GM12878 (cell line): ENCODE measurements around the gene TM9SF2. TPM values are rescaled to one million over a fixed set of nuclear protein-coding genes. Genes with fewer than 3 reads are reported as not detected.
"Not testable (repeated sequence)": the region's sequence is repeated elsewhere in the genome, so short reads cannot be mapped to it uniquely, and the experiment has no call there.

Experiments used
- ATAC-seq: fragments of 200-7000 bp; cut with Tn5 transposase; 3 replicates; pipeline ENCODE4 v1.9.1; 2020; ENCODE audit warnings: mild to moderate bottlenecking, moderate library complexity
- BruUV-seq: library from RNA; stranded (reverse); fragments of 400-500 nt; replicated peaks from 2 replicates; lab custom pipeline; 2021; lab: Mats Ljungman, UMichigan
- CTCF ChIA-PET: fragments of 300-600 bp; sonication (Branson Sonifier 250); formaldehyde crosslinking; extraction: SDS; loops from one replicate; lab custom pipeline; 2021; ENCODE audit warnings: inconsistent platforms; lab: Yijun Ruan, JAX
- POLR2A ChIA-PET: fragments of 350-600 bp; formaldehyde crosslinking; extraction: SDS; loops from one replicate; lab custom pipeline; 2021; ENCODE audit warnings: inconsistent platforms; lab: Charles Lee
- RAD21 ChIA-PET: fragments of 300-600 bp; sonication (Branson Sonifier 250); formaldehyde crosslinking; loops from one replicate; lab custom pipeline; 2023; ENCODE audit warnings: antibody characterized with exemption; ENCODE audit not compliant: unreplicated experiment; lab: Charles Lee
- SMC1A ChIA-PET: fragments of 300-600 bp; sonication (Branson Sonifier 250); formaldehyde crosslinking; loops from one replicate; lab custom pipeline; 2023; ENCODE audit not compliant: unreplicated experiment, uncharacterized antibody; lab: Charles Lee
- DNase-seq: peaks from one replicate; pipeline ENCODE4 v3.0.0-alpha.2; 2011; ENCODE audit warnings: low read depth, low spot score
- FAIRE-seq: peaks from 3 replicates; lab custom pipeline; 2011; peaks lifted over from hg19 to GRCh38; lab: Jason Lieb, UNC
- H2AFZ ChIP-seq: 2 replicates; pipeline ENCODE4 v1.6.0; 2011; ENCODE audit warnings: low read depth, low read length, control low read depth; ENCODE audit not compliant: control insufficient read depth
- H3K27ac ChIP-seq: 2 replicates; pipeline ENCODE4 v1.5.1; 2011; ENCODE audit warnings: control low read depth; ENCODE audit not compliant: control insufficient read depth, insufficient read depth
- H3K27me3 ChIP-seq, 2 experiments: replicated peaks in 1 of 2; 2 replicates each; pipeline versions ENCODE4 v1.6.0 to v1.6.1; 2011; ENCODE audit warnings: low read length in 1 of 2; ENCODE audit not compliant: control insufficient read depth in 2 of 2, insufficient read depth in 2 of 2
- H3K36me3 ChIP-seq, 2 experiments: 2 replicates each; pipeline ENCODE4 v1.5.1; 2011; ENCODE audit warnings: low read length in 1 of 2; ENCODE audit not compliant: control insufficient read depth in 2 of 2, insufficient read depth in 2 of 2
- H3K4me1 ChIP-seq: 2 replicates; pipeline ENCODE4 v1.6.1; 2011; ENCODE audit warnings: mild to moderate bottlenecking, low read length, moderate library complexity, mixed read lengths; ENCODE audit not compliant: control insufficient read depth, insufficient read depth
- H3K4me2 ChIP-seq: 2 replicates; pipeline ENCODE4 v1.6.0; 2011; ENCODE audit warnings: control low read depth; ENCODE audit not compliant: control insufficient read depth, insufficient read depth
- H3K4me3 ChIP-seq: fragments of 200-600 bp; sonication (generic); 2 replicates; pipeline ENCODE4 v1.5.1; 2016
- H3K79me2 ChIP-seq: 2 replicates; pipeline ENCODE4 v1.6.0; 2011; ENCODE audit warnings: low read length; ENCODE audit not compliant: control insufficient read depth, insufficient read depth
- H3K9ac ChIP-seq: 2 replicates; pipeline ENCODE4 v1.8.0; 2011; ENCODE audit warnings: low read length, control low read depth, mixed read lengths; ENCODE audit not compliant: control insufficient read depth, insufficient read depth
- H3K9me3 ChIP-seq: replicated peaks from 3 replicates; pipeline ENCODE4 v1.5.1; 2011; ENCODE audit warnings: mild to moderate bottlenecking, low read length; ENCODE audit not compliant: control insufficient read depth, insufficient read depth
- H4K20me1 ChIP-seq: 2 replicates; pipeline ENCODE4 v1.6.0; 2011; ENCODE audit not compliant: control insufficient read depth, insufficient read depth
- ATF7 ChIP-seq: fragments of 450-650 bp; IDR thresholded peaks from 2 replicates; pipeline ENCODE4 v1.6.1; 2016; ENCODE audit warnings: low read depth, mild to moderate bottlenecking
- CBFB ChIP-seq: IDR thresholded peaks from 2 replicates; pipeline ENCODE4 v1.6.1; 2016; ENCODE audit warnings: antibody characterized with exemption, low read depth
- CBX3 ChIP-seq: fragments of 200-600 bp; sonication (generic); IDR thresholded peaks from 2 replicates; pipeline ENCODE4 v1.6.1; 2016; ENCODE audit warnings: low read depth, borderline replicate concordance
- EED ChIP-seq: sonication (generic); IDR thresholded peaks from 2 replicates; pipeline ENCODE4 v1.6.1; 2016; ENCODE audit warnings: antibody characterized with exemption, low read depth
- JUNB ChIP-seq: IDR thresholded peaks from 2 replicates; pipeline ENCODE4 v1.6.1; 2016; ENCODE audit warnings: antibody characterized with exemption, mild to moderate bottlenecking
- RBBP5 ChIP-seq: fragments of 200-600 bp; sonication (generic); conservative IDR thresholded peaks from 2 replicates; pipeline ENCODE4 v1.6.1; 2016
- SMC3 ChIP-seq: IDR thresholded peaks from 2 replicates; pipeline ENCODE4 v1.6.1; 2011; ENCODE audit warnings: low read length, improper control_type of control experiment, borderline replicate concordance
- SRF ChIP-seq, 2 experiments: IDR thresholded peaks; 2 replicates each; pipeline ENCODE4 v1.6.1; 2011; ENCODE audit warnings: low read depth in 2 of 2, low read length in 2 of 2, mild to moderate bottlenecking in 1 of 2, moderate library complexity in 1 of 2
- TCF7 ChIP-seq: IDR thresholded peaks from 2 replicates; pipeline ENCODE4 v1.6.1; 2014; ENCODE audit warnings: antibody characterized with exemption, borderline replicate concordance
- ZNF207 ChIP-seq: fragments of 450-650 bp; IDR thresholded peaks from 2 replicates; pipeline ENCODE4 v1.6.1; 2014; ENCODE audit warnings: antibody characterized with exemption, mild to moderate bottlenecking, borderline replicate concordance
- ZNF217 ChIP-seq: fragments of 450-650 bp; IDR thresholded peaks from 2 replicates; pipeline ENCODE4 v1.6.1; 2017; ENCODE audit warnings: antibody characterized with exemption, mild to moderate bottlenecking
- ZNF24 ChIP-seq: fragments of 450-650 bp; IDR thresholded peaks from 2 replicates; pipeline ENCODE4 v1.6.1; 2017; ENCODE audit warnings: antibody characterized with exemption, mild to moderate bottlenecking
- ZZZ3 ChIP-seq: IDR thresholded peaks from 2 replicates; pipeline ENCODE4 v1.6.1; 2011; ENCODE audit warnings: low read depth; ENCODE audit not compliant: control insufficient read depth, insufficient read length
- WGBS: methylation state at CpG from one replicate; pipeline ENCODE4 v1.1.6; 2016; ENCODE audit warnings: low lambda C conversion rate; ENCODE audit not compliant: insufficient replicate concordance, insufficient coverage; ENCODE audit errors: missing lambda C conversion rate; 5-methylcytosine and 5-hydroxymethylcytosine counted together
- in situ Hi-C: fragments of 300-500 bp; cut with MboI; formaldehyde crosslinking; loops from 9 replicates; pipeline ENCODE4 v1.14.3; 2018; ENCODE audit warnings: mixed read lengths
- intact Hi-C: fragments of 100-400 bp; cut with micrococcal nuclease; formaldehyde crosslinking; loops from one replicate; pipeline ENCODE4 v1.14.2; 2022; ENCODE audit not compliant: unreplicated experiment
- polyA plus RNA-seq, 11 experiments: library from polyadenylated mRNA; depleted of rRNA in 4 of 11; unstranded in 6 of 11; stranded (reverse) in 5 of 11; fragments of >200 nt; fragmentation: Nextera tagmentation in 4 of 11; fragmentation: Illumina TruSeq in 1 of 11; extraction: Ambion mirVana in 4 of 11; extraction: Trizol in 1 of 11; gene quantifications; 1 replicate in 1 of 11; 2 replicates in 10 of 11; pipeline versions ENCODE4 v1.2.1 to v1.2.3, GENCODE V29; 2011 to 2016; ENCODE audit warnings: inconsistent platforms in 2 of 11, missing spikeins in 2 of 11, low read depth in 1 of 11
- total RNA-seq, 4 experiments: library from RNA; depleted of rRNA in 3 of 4; stranded (reverse); fragments of >200 nt in 3 of 4; fragmentation: Illumina TruSeq in 1 of 4; extraction: Trizol in 1 of 4; gene quantifications; 2 replicates each; pipeline versions ENCODE4 v1.2.1 to v1.2.3, GENCODE V29; 2013 to 2021
- TF ChIP-seq, protein P1 (sequence below): fragments of 150-350 bp; IDR thresholded peaks from 2 replicates; pipeline ENCODE4 v1.6.1; 2016; ENCODE audit warnings: low read depth, low read length
- TF ChIP-seq, protein P2 (sequence below): IDR thresholded peaks from 2 replicates; pipeline ENCODE4 v1.6.1; 2012; ENCODE audit warnings: low read depth, low read length, improper control_type of control experiment
- TF ChIP-seq, protein P3 (sequence below): IDR thresholded peaks from 2 replicates; pipeline ENCODE4 v1.6.1; 2012; ENCODE audit warnings: low read depth, low read length, improper control_type of control experiment

TM9SF2 gene
- total and polyA plus RNA-seq, 10 of the 15 experiments (the other 5 are each of a cell fraction or from before 2014, with no cell fraction given) = 34.6 to 128 (median 79.2) TPM

DNA sequence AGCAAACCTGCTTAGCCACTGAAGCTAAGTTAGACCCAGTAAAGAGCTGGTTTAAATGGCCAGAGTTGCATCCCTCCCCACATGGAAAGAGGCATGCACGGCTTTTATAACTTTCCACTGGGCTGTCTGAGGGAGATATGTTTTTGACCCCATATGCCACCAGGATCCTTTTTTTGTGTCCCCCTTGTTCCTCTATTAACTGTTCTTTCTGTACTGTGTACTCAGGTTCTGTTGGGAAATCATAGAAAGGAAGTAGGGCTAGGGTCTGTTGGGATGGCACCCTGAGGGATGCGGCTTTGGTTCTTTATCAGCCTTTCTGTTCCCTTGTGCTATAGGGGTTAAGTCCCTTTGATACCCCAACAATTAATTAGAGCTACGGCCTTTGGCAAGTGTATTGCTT lies 12.2 kb upstream of the TM9SF2 start:
- Histone ChIP-seq H3K9ac (no peak overlapping the region), H3K4me1 (no peaks in the 10 kb centered on the region), H3K27ac (no peak overlapping the region), H3K9me3 (no peaks in the 10 kb centered on the region; the same call in 2 of the 3 replicates), H3K79me2 (no peaks in the 10 kb centered on the region), H3K27me3 (no peaks in the 10 kb centered on the region; a peak in 1 of 4 replicates), H4K20me1 (no peaks in the 10 kb centered on the region), H3K36me3 (no peaks in the 10 kb centered on the region), H3K4me3 (no peak overlapping the region), H3K4me2 (no peak overlapping the region), H2AFZ (no peak overlapping the region)
- no TSS peak for BruUV-seq
- 99% methylated on average over 3 of the region's 3 CpGs for WGBS
- in situ Hi-C loops = no loop called here
- CTCF ChIA-PET = interaction anchor here (1.9 kb wide), 1 partner anchor 16 kb away, joined by 8 read pairs; no protein-coding TSS in a partner anchor
- intact Hi-C loops = no loop called here
- TF ChIP-seq, protein P1, sequence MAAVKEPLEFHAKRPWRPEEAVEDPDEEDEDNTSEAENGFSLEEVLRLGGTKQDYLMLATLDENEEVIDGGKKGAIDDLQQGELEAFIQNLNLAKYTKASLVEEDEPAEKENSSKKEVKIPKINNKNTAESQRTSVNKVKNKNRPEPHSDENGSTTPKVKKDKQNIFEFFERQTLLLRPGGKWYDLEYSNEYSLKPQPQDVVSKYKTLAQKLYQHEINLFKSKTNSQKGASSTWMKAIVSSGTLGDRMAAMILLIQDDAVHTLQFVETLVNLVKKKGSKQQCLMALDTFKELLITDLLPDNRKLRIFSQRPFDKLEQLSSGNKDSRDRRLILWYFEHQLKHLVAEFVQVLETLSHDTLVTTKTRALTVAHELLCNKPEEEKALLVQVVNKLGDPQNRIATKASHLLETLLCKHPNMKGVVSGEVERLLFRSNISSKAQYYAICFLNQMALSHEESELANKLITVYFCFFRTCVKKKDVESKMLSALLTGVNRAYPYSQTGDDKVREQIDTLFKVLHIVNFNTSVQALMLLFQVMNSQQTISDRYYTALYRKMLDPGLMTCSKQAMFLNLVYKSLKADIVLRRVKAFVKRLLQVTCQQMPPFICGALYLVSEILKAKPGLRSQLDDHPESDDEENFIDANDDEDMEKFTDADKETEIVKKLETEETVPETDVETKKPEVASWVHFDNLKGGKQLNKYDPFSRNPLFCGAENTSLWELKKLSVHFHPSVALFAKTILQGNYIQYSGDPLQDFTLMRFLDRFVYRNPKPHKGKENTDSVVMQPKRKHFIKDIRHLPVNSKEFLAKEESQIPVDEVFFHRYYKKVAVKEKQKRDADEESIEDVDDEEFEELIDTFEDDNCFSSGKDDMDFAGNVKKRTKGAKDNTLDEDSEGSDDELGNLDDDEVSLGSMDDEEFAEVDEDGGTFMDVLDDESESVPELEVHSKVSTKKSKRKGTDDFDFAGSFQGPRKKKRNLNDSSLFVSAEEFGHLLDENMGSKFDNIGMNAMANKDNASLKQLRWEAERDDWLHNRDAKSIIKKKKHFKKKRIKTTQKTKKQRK = no peak
- TF ChIP-seq JUNB (no peak), RBBP5 (no peak), ZNF24 (no peak), ZNF207 (no peak), ZZZ3 (no peak), ZNF217 (no peak), ATF7 (no peak), SMC3 (no peak), SRF (IDR thresholded peaks at IDR 0.05; ENCODE audit: low read depth in 2 of 2, low read length in 2 of 2) (no peak), CBX3 (no peak), EED (no peak), CBFB (no peak), TCF7 (no peak)
- TF ChIP-seq, protein P2, sequence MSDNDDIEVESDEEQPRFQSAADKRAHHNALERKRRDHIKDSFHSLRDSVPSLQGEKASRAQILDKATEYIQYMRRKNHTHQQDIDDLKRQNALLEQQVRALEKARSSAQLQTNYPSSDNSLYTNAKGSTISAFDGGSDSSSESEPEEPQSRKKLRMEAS = no peak
- TF ChIP-seq, protein P3, sequence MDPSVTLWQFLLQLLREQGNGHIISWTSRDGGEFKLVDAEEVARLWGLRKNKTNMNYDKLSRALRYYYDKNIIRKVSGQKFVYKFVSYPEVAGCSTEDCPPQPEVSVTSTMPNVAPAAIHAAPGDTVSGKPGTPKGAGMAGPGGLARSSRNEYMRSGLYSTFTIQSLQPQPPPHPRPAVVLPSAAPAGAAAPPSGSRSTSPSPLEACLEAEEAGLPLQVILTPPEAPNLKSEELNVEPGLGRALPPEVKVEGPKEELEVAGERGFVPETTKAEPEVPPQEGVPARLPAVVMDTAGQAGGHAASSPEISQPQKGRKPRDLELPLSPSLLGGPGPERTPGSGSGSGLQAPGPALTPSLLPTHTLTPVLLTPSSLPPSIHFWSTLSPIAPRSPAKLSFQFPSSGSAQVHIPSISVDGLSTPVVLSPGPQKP = no peak
- SMC1A ChIA-PET = no interaction called here
- FAIRE-seq (no peak), ATAC-seq (no peak), DNase-seq (no peak)
- POLR2A ChIA-PET = no interaction called here
- RAD21 ChIA-PET = no interaction called here

DNA sequence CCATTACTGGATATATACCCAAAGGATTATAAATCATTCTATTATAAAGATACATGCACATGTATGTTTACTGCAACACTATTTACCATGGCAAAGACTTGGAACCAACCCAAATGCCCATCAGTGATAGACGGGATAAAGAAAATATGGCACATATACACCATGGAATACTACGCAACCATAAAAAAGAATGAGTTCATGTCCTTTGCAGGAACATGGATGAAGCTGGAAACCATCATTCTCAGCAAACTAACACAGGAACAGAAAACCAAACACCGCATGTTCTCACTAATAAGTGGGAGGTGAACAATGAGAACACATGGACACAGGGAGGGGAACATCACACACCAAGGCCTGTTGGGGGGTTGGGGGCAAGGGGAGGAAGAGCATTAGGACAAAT lies 9.5 kb upstream of the TM9SF2 start:
- H4K20me1 ChIP-seq, H3K4me1 ChIP-seq, DNase-seq, intact Hi-C loops, H3K79me2 ChIP-seq, ATAC-seq, CTCF ChIA-PET, H3K9me3 ChIP-seq, H2AFZ ChIP-seq, FAIRE-seq, RAD21 ChIA-PET, BruUV-seq, SMC1A ChIA-PET, H3K27ac ChIP-seq, H3K27me3 ChIP-seq, H3K4me3 ChIP-seq, POLR2A ChIA-PET, H3K9ac ChIP-seq, H3K4me2 ChIP-seq, in situ Hi-C loops, H3K36me3 ChIP-seq: not testable (repeated sequence)
- 100% methylated on average over 3 of the region's 3 CpGs for WGBS
